Transverse colon (tissue), 4 donors: ENCODE results near the gene LRRC19. TPM values are rescaled to one million over a fixed set of nuclear protein-coding genes. Genes with fewer than 3 reads are reported as not detected.

Source experiments
- DNase-seq: peaks from one replicate; pipeline ENCODE4 v3.0.0-alpha.2; 2019
- H3K27ac ChIP-seq, 4 donors: fragments of 200-600 bp; sonication (generic); 2 replicates each; pipeline ENCODE4 v1.5.1; 2016 to 2018; ENCODE audit warnings: inconsistent platforms in 4 of 4
- H3K27me3 ChIP-seq: fragments of 200-600 bp; sonication (generic); 2 replicates; pipeline ENCODE4 v1.5.1; 2017; ENCODE audit warnings: inconsistent platforms
- H3K36me3 ChIP-seq, 4 donors: fragments of 200-600 bp; sonication (generic); 2 replicates each; pipeline ENCODE4 v1.5.1; 2017 to 2019; ENCODE audit warnings: inconsistent platforms in 4 of 4
- H3K4me1 ChIP-seq, 4 donors: fragments of 200-600 bp; sonication (generic); 2 replicates each; pipeline ENCODE4 v1.5.1; 2017 to 2020; ENCODE audit warnings: inconsistent platforms in 4 of 4
- H3K4me3 ChIP-seq, 4 donors: fragments of 200-600 bp; sonication (generic); 1 replicate in 1 of 4; 2 replicates in 3 of 4; pipeline versions ENCODE4 v1.5.1 to v1.6.1; 2017 to 2019; ENCODE audit warnings: inconsistent platforms in 4 of 4
- H3K9me3 ChIP-seq, 2 donors: fragments of 200-600 bp; sonication (generic); 2 replicates each; pipeline ENCODE4 v1.5.1; 2017 to 2019; ENCODE audit warnings: inconsistent platforms in 2 of 2
- EP300 ChIP-seq: sonication (generic); formaldehyde crosslinking; IDR thresholded peaks from one replicate; pipeline ENCODE4 v1.6.1; 2017; ENCODE audit warnings: antibody characterized with exemption, low read depth
- POLR2A ChIP-seq: fragments of 450-650 bp; IDR thresholded peaks from one replicate; pipeline ENCODE4 v1.6.1; 2016; ENCODE audit warnings: antibody characterized with exemption, mild to moderate bottlenecking, moderate library complexity
- POLR2AphosphoS5 ChIP-seq, 3 donors: sonication (generic); formaldehyde crosslinking; IDR thresholded peaks; one replicate each; pipeline ENCODE4 v1.6.1; 2016; ENCODE audit warnings: antibody characterized with exemption in 3 of 3
- WGBS, 2 donors: methylation state at CpG; one replicate each; pipeline ENCODE4 v1.1.5; 2018; ENCODE audit warnings: low coverage in 1 of 2; 5-methylcytosine and 5-hydroxymethylcytosine counted together
- in situ Hi-C, 4 donors: fragments of 200-750 bp; cut with MboI; loops; one replicate each; pipeline versions ENCODE4 v1.15.0 to v1.15.1; 2017; ENCODE audit warnings: low sequenced_read_pairs in 3 of 4, low pct_ligation_motif_present in 1 of 4, low pct_unique_long_range_greater_than_20kb in 1 of 4
- intact Hi-C: fragments of 100-400 bp; cut with DNase I; formaldehyde crosslinking; loops from one replicate; pipeline ENCODE4 v1.15.1; 2023; ENCODE audit warnings: low total_unique reads
- total RNA-seq, 4 donors: library from RNA; depleted of rRNA; stranded (reverse); fragments of >200 nt; gene quantifications; one replicate each; pipeline ENCODE4 v1.1.0, GENCODE V29; 2016
- TF ChIP-seq, protein P1 (sequence below), 5 experiments: fragments of 200-600 bp in 3 of 5; fragments of 450-650 bp in 2 of 5; sonication (generic) in 3 of 5; IDR thresholded peaks; 1 replicate in 2 of 5; 2 replicates in 3 of 5; pipeline ENCODE4 v1.5.1; 2016 to 2017; ENCODE audit warnings: antibody characterized with exemption in 5 of 5, inconsistent platforms in 3 of 5, mild to moderate bottlenecking in 2 of 5, moderate library complexity in 1 of 5

The LRRC19 gene
- total RNA-seq, 4 donors from 2014 or later: 31.0 to 102 (median 86.3) TPM

- Histone ChIP-seq H3K4me1 (peaks cover 6 to 23% (median 17%) of the 10 kb centered on the region in 4 donors), H3K36me3 (no peaks in the 10 kb centered on the region), H3K27me3 (no peaks in the 10 kb centered on the region), H3K4me3 (no peak overlapping the region), H3K9me3 (no peaks in the 10 kb centered on the region), H3K27ac (no peak overlapping the region)
- WGBS, 2 donors: 83 to 90% methylated on average over 2 to 3 of the region's 3 CpGs
- in situ Hi-C loops (loop anchor here in 1 of 4 donors (10.0 kb wide), 1 partner anchor 57 kb away; the partner anchor contains the start of gene CAAP1), intact Hi-C loops (no loop called here)
- no peak for DNase-seq
- TF ChIP-seq EP300: no peak
- TF ChIP-seq POLR2A: no peak
- TF ChIP-seq, protein P1, sequence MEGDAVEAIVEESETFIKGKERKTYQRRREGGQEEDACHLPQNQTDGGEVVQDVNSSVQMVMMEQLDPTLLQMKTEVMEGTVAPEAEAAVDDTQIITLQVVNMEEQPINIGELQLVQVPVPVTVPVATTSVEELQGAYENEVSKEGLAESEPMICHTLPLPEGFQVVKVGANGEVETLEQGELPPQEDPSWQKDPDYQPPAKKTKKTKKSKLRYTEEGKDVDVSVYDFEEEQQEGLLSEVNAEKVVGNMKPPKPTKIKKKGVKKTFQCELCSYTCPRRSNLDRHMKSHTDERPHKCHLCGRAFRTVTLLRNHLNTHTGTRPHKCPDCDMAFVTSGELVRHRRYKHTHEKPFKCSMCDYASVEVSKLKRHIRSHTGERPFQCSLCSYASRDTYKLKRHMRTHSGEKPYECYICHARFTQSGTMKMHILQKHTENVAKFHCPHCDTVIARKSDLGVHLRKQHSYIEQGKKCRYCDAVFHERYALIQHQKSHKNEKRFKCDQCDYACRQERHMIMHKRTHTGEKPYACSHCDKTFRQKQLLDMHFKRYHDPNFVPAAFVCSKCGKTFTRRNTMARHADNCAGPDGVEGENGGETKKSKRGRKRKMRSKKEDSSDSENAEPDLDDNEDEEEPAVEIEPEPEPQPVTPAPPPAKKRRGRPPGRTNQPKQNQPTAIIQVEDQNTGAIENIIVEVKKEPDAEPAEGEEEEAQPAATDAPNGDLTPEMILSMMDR (IDR thresholded peaks at IDR 0.05): no peak
- TF ChIP-seq POLR2AphosphoS5 (IDR thresholded peaks at IDR 0.05): no peak
Measured at GRCh38 chr9:26951794-26952193, 53.7 kb downstream of the LRRC19 start.

- 88 to 92% methylated on average over 1 of the region's 1 CpG for WGBS, 2 donors
- no peak overlapping the region for H3K4me3 ChIP-seq
- intact Hi-C loops: no loop called here
- H3K27ac ChIP-seq: no peak overlapping the region
- H3K27me3 ChIP-seq: no peaks in the 10 kb centered on the region
- peaks cover 11 to 27% (median 20%) of the 10 kb centered on the region in 4 donors for H3K4me1 ChIP-seq
- DNase-seq: no peak
- in situ Hi-C loops: loop anchor here in 1 of 4 donors (10.0 kb wide), 1 partner anchor 56 kb away; the partner anchor contains the start of gene CAAP1
- H3K9me3 ChIP-seq: no peaks in the 10 kb centered on the region
- no peaks in the 10 kb centered on the region for H3K36me3 ChIP-seq
- no peak for TF ChIP-seq POLR2A
Measured at GRCh38 chr9:26950521-26950920, 55.0 kb downstream of the LRRC19 start.

GRCh38 chr9:26949637-26950069 is 55.8 kb downstream of the LRRC19 start:
- Histone ChIP-seq H3K27me3 (no peaks in the 10 kb centered on the region), H3K4me1 (peaks cover 18 to 27% (median 20%) of the 10 kb centered on the region in 4 donors), H3K4me3 (no peak overlapping the region), H3K27ac (no peak overlapping the region), H3K36me3 (no peaks in the 10 kb centered on the region), H3K9me3 (no peaks in the 10 kb centered on the region)
- intact Hi-C loops: loop anchor here (5.0 kb wide), 1 partner anchor 52 kb away; no protein-coding TSS in a partner anchor
- no peak for TF ChIP-seq POLR2AphosphoS5 (IDR thresholded peaks at IDR 0.05)
- TF ChIP-seq POLR2A: no peak
- TF ChIP-seq, protein P1 (IDR thresholded peaks at IDR 0.05): no peak
- TF ChIP-seq EP300: no peak
- in situ Hi-C loops: loop anchor here in 1 of 4 donors (10.0 kb wide), 1 partner anchor 55 kb away; the partner anchor contains the start of gene CAAP1
- no peak for DNase-seq
- WGBS, 2 donors: 47 to 76% methylated on average over 3 to 6 of the region's 6 CpGs

DNA sequence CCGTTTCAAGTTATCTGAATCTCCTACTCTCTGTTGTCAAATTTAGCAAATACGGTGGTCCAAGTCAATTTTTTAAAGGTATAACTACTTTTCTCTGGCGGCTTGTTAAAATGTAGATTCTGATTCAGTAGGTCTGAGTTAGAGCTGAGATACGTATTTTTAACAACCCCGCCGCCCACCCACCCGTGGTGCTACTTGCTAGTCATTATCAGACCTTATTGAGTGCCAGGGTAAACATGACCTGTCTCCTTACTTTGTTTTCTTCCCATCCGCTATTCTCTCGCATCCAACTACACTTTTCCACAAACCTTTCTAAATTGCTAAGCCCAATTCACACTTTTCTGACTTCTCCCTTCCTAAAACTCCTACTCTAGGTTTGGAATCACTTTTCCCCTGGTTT is 57.7 kb downstream of the LRRC19 start:
- TF ChIP-seq, protein P1 (IDR thresholded peaks at IDR 0.05): no peak
- TF ChIP-seq EP300 (no peak), POLR2A (no peak), POLR2AphosphoS5 (IDR thresholded peaks at IDR 0.05) (no peak)
- Histone ChIP-seq H3K4me3 (peak overlapping the region; percentile 77 to 91 (median 80)), H3K27me3 (no peaks in the 10 kb centered on the region), H3K4me1 (peaks cover 18 to 29% (median 21%) of the 10 kb centered on the region in 4 donors), H3K36me3 (no peaks in the 10 kb centered on the region), H3K9me3 (no peaks in the 10 kb centered on the region), H3K27ac (peak overlapping the region; percentile 93 to 96 (median 94))
- DNase-seq: no peak
- in situ Hi-C loops (no loop called here), intact Hi-C loops (loop anchor here (5.0 kb wide), 1 partner anchor 50 kb away; no protein-coding TSS in a partner anchor)
- 1 to 2% methylated on average over 9 of the region's 9 CpGs for WGBS, 2 donors
